SK-N-MC (cell line): ENCODE data around the gene VAV2.

Experiments used
- EZH2 ChIP-seq: fragments of 200-600 bp; sonication (generic); IDR thresholded peaks from one replicate; pipeline ENCODE4 v1.6.1; 2017; ENCODE audit warnings: antibody characterized with exemption
- POLR2AphosphoS5 ChIP-seq: IDR thresholded peaks from 2 replicates; pipeline ENCODE4 v1.6.1; 2012; ENCODE audit warnings: mild to moderate bottlenecking, low read depth, low read length, borderline replicate concordance

DNA sequence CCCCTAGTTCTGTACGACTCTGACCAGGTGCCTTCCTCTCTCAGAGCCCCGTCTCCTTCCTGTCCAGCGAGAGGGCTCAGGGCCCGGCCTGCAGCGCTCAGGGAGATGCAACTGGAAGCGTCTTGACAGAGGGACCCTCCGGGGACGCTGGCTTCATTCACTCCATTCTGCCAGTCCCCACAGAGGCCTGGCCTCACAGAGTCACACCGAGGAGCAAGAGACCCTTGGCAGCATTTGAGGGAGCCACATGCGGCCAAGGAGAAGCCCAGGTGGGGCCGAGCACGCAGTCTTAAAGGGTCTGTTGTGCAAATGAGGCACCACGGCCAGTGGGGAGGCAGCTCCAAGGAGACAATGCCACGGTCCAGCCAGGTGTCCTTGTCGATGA is 167.3 kb downstream of the VAV2 start:
- TF ChIP-seq POLR2AphosphoS5 (no peak), EZH2 (no peak)
